ENCODE measurements around the gene TMEM151B. TPM values are rescaled to one million over a fixed set of nuclear protein-coding genes. Genes with fewer than 3 reads are reported as not detected.

Gene TMEM151B
- total and polyA plus RNA-seq, 2 of the 13 experiments (the other 11 are each of a cell fraction or from before 2014, with no cell fraction given), result not detected

GRCh38 chr6:44265007-44265721, 5.1 kb upstream of the TMEM151B start, which contains the start of gene NFKBIE (continued):
- TF ChIP-seq HIC2 (CRISPR knock-in tag; IDR thresholded peaks at IDR 0.05; ENCODE audit: low read depth), result 0 out of 2 replicates have a peak, but pooled peaks have one; percentile 33
- TF ChIP-seq YY1 (IDR thresholded peaks at IDR 0.05; ENCODE audit: insufficient read depth, insufficient replicate concordance, low read depth, low read length), result peak; percentile 64
- TF ChIP-seq ZNF737 (CRISPR knock-in tag; IDR thresholded peaks at IDR 0.05; ENCODE audit: borderline replicate concordance), result no peak
- no peak for TF ChIP-seq BCLAF1 (IDR thresholded peaks at IDR 0.05)
- TF ChIP-seq MNT (IDR thresholded peaks at IDR 0.05), result 0 out of 2 replicates have a peak, but pooled peaks have one; percentile 41
- TF ChIP-seq, protein P1, sequence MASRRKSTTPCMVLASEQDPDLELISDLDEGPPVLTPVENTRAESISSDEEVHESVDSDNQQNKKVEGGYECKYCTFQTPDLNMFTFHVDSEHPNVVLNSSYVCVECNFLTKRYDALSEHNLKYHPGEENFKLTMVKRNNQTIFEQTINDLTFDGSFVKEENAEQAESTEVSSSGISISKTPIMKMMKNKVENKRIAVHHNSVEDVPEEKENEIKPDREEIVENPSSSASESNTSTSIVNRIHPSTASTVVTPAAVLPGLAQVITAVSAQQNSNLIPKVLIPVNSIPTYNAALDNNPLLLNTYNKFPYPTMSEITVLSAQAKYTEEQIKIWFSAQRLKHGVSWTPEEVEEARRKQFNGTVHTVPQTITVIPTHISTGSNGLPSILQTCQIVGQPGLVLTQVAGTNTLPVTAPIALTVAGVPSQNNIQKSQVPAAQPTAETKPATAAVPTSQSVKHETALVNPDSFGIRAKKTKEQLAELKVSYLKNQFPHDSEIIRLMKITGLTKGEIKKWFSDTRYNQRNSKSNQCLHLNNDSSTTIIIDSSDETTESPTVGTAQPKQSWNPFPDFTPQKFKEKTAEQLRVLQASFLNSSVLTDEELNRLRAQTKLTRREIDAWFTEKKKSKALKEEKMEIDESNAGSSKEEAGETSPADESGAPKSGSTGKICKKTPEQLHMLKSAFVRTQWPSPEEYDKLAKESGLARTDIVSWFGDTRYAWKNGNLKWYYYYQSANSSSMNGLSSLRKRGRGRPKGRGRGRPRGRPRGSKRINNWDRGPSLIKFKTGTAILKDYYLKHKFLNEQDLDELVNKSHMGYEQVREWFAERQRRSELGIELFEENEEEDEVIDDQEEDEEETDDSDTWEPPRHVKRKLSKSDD (CRISPR knock-in tag; IDR thresholded peaks at IDR 0.05; ENCODE audit: low read depth), result no peak
- TF ChIP-seq ZNF484 (CRISPR knock-in tag; IDR thresholded peaks at IDR 0.05; ENCODE audit: borderline replicate concordance, low read depth), result no peak
- no peak for TF ChIP-seq ZKSCAN1 (IDR thresholded peaks at IDR 0.05; ENCODE audit: low read length)
- TF ChIP-seq, protein P2, sequence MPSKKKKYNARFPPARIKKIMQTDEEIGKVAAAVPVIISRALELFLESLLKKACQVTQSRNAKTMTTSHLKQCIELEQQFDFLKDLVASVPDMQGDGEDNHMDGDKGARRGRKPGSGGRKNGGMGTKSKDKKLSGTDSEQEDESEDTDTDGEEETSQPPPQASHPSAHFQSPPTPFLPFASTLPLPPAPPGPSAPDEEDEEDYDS (CRISPR knock-in tag; IDR thresholded peaks at IDR 0.05), result peak; percentile 83
- peak; percentile 66; the same call in 1 of the 2 replicates for TF ChIP-seq GATA4 (IDR thresholded peaks at IDR 0.05; ENCODE audit: borderline replicate concordance, low read depth)
- peak in 1 of 2 experiments; percentile 75; a peak in 2 of 4 replicates for TF ChIP-seq KLF16 (CRISPR knock-in tag; IDR thresholded peaks at IDR 0.05)
- TF ChIP-seq ZNF430 (CRISPR knock-in tag; IDR thresholded peaks at IDR 0.05), result peak; percentile 74; the same call in 1 of the 2 replicates
- peak; percentile 44 for TF ChIP-seq XRCC5 (optimal IDR thresholded peaks at IDR 0.05; ENCODE audit: low read length)
- TF ChIP-seq CHCHD3 (CRISPR knock-in tag; IDR thresholded peaks at IDR 0.05), result peak; percentile 95
- TF ChIP-seq, protein P3, sequence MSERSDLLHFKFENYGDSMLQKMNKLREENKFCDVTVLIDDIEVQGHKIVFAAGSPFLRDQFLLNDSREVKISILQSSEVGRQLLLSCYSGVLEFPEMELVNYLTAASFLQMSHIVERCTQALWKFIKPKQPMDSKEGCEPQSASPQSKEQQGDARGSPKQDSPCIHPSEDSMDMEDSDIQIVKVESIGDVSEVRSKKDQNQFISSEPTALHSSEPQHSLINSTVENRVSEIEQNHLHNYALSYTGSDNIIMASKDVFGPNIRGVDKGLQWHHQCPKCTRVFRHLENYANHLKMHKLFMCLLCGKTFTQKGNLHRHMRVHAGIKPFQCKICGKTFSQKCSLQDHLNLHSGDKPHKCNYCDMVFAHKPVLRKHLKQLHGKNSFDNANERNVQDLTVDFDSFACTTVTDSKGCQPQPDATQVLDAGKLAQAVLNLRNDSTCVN (CRISPR knock-in tag; IDR thresholded peaks at IDR 0.05; ENCODE audit: borderline replicate concordance), result peak; percentile 80
- TF ChIP-seq SYNCRIP (IDR thresholded peaks at IDR 0.05; ENCODE audit: insufficient read depth, low read depth, low read length), result no peak
- TF ChIP-seq ZSCAN31 (CRISPR knock-in tag; IDR thresholded peaks at IDR 0.05; ENCODE audit: low read depth), result peak; percentile 80; the same call in 1 of the 2 replicates

Data from HepG2 (cell line).